ENCODE measurements around the gene DDAH1. TPM values are rescaled to one million over a fixed set of nuclear protein-coding genes. Genes with fewer than 3 reads are reported as not detected.

Gene DDAH1
- total and polyA plus RNA-seq, 2 of the 8 experiments (the other 6 are each of a cell fraction or from before 2014, with no cell fraction given) = 22.8 to 54.5 TPM

DNA sequence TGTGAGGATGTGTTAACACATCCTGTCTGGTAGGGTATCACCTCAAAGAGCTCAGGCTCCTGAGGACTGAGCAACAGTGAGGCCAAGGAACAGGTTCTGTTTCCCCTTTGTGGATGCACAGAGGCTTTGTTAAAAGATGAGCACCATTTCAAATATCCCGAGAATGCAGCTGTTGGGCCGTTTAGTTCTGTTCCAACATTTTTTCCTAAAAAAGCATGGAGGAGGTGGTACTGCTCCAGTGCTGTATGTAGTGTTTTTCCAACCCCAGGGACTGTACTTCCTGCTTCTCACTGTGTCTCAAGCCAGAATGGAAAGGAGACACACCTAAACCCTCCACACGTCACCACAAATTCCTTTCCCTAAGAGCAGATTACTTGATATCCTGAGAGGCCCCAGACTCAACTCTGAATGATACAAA, 134.7 kb downstream of the DDAH1 start:
- no peak overlapping the region for H3K9ac ChIP-seq (replicated peaks in 1 of 4; ENCODE audit: extremely low read depth in 1 of 4, low read depth in 3 of 4, low read length in 3 of 4)
- no peak overlapping the region for H3K23ac ChIP-seq (ENCODE audit: insufficient read length)
- no peak overlapping the region for H2AFZ ChIP-seq (ENCODE audit: low read length)
- H2BK120ac ChIP-seq (replicated peaks; ENCODE audit: low read depth, low read length) = no peak overlapping the region
- WGBS, 2 experiments (ENCODE audit: extremely low coverage in 1 of 2, insufficient coverage in 1 of 2, insufficient read length in 1 of 2, insufficient replicate concordance in 2 of 2, low coverage in 1 of 2, low lambda C conversion rate in 2 of 2, missing lambda C conversion rate in 1 of 2) = 91% methylated on average over 3 of the region's 3 CpGs; no CpG with 5 or more reads in 1 of the 2 experiments
- no peaks in the 10 kb centered on the region for H3K36me3 ChIP-seq (ENCODE audit: control insufficient read depth in 2 of 4, insufficient read depth in 4 of 4, low read length in 3 of 4)
- H4K8ac ChIP-seq (ENCODE audit: extremely low read depth, insufficient read depth, low read length) = no peak overlapping the region
- no peak overlapping the region; a peak in 1 of 4 replicates for H3K4me2 ChIP-seq (ENCODE audit: insufficient read depth in 1 of 2, low read depth in 2 of 2, low read length in 2 of 2)
- no peaks in the 10 kb centered on the region for H3K79me1 ChIP-seq (ENCODE audit: low read depth, low read length)
- no peak overlapping the region for H3K4me3 ChIP-seq (ENCODE audit: extremely low read depth in 1 of 4, insufficient read depth in 2 of 4, low read depth in 3 of 4, low read length in 4 of 4)
- 0 out of 2 replicates have a peak overlapping the region, but pooled peaks have one; percentile 28 for H2BK5ac ChIP-seq (ENCODE audit: low read depth, low read length)
- H3K14ac ChIP-seq (ENCODE audit: insufficient read length) = no peak overlapping the region
- peak overlapping the region; percentile 27 for H3K4ac ChIP-seq (replicated peaks; ENCODE audit: insufficient read length, low read depth, low read length)
- H3K27ac ChIP-seq (ENCODE audit: low read depth, low read length) = no peak overlapping the region
- no peaks in the 10 kb centered on the region for H4K20me1 ChIP-seq (replicated peaks in 1 of 2; ENCODE audit: control insufficient read depth in 1 of 2, insufficient read depth in 2 of 2, low read length in 2 of 2)
- POLR2A ChIA-PET (ENCODE audit: partially characterized antibody) = no interaction called here
- no peak overlapping the region; the same call in 1 of the 2 replicates for H2AK5ac ChIP-seq (ENCODE audit: low read depth, low read length)
- H4K5ac ChIP-seq (ENCODE audit: insufficient read length, low read depth, low read length) = no peak overlapping the region
- CTCF ChIA-PET (ENCODE audit: partially characterized antibody) = interaction anchor here (1.1 to 2.5 kb wide), 6 partner anchors 8 to 22 kb away, joined by 3 to 11 read pairs (median 4); no protein-coding TSS in a partner anchor
- TF ChIP-seq NRF1 (IDR thresholded peaks at IDR 0.05; ENCODE audit: low read depth, low read length) = no peak
- TF ChIP-seq, protein P1, sequence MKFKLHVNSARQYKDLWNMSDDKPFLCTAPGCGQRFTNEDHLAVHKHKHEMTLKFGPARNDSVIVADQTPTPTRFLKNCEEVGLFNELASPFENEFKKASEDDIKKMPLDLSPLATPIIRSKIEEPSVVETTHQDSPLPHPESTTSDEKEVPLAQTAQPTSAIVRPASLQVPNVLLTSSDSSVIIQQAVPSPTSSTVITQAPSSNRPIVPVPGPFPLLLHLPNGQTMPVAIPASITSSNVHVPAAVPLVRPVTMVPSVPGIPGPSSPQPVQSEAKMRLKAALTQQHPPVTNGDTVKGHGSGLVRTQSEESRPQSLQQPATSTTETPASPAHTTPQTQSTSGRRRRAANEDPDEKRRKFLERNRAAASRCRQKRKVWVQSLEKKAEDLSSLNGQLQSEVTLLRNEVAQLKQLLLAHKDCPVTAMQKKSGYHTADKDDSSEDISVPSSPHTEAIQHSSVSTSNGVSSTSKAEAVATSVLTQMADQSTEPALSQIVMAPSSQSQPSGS (IDR thresholded peaks at IDR 0.05; ENCODE audit: low read length) = no peak
- peak overlapping the region; percentile 84 for H2BK12ac ChIP-seq (ENCODE audit: low read depth, low read length)
- H3K18ac ChIP-seq (ENCODE audit: extremely low read depth, low read length) = no peak overlapping the region; the same call in 1 of the 2 replicates
- DNase-seq (ENCODE audit: low read depth in 1 of 2, low spot score in 2 of 2) = no peak
- H3K79me2 ChIP-seq (ENCODE audit: control insufficient read depth in 1 of 2, insufficient read depth in 2 of 2, low read length in 2 of 2) = no peaks in the 10 kb centered on the region
- peak overlapping the region; percentile 72; the same call in 1 of the 2 replicates for H2BK20ac ChIP-seq (ENCODE audit: low read length)
- no peaks in the 10 kb centered on the region for H3K27me3 ChIP-seq (replicated peaks in 1 of 4; ENCODE audit: control insufficient read depth in 3 of 4, extremely low read depth in 1 of 4, insufficient read depth in 3 of 4, low read length in 3 of 4)
- 0 out of 2 replicates have a peak overlapping the region, but pooled peaks have one; percentile 67 for H2BK15ac ChIP-seq (ENCODE audit: low read length)
- FAIRE-seq = no peak
- H3K23me2 ChIP-seq (ENCODE audit: low read depth, low read length) = no peaks in the 10 kb centered on the region
- H3K56ac ChIP-seq (replicated peaks; ENCODE audit: insufficient read length, low read depth, low read length) = no peak overlapping the region
- H3K4me1 ChIP-seq (replicated peaks in 1 of 4; ENCODE audit: control insufficient read depth in 3 of 4, insufficient read depth in 4 of 4, low read length in 3 of 4) = peaks cover 0 to 16% (median 1%) of the 10 kb centered on the region in 4 experiments; a peak in 5 of 7 replicates
- H4K91ac ChIP-seq (replicated peaks; ENCODE audit: insufficient read length, low read length) = peak overlapping the region; percentile 39
- H3K9me3 ChIP-seq (ENCODE audit: insufficient read depth in 2 of 2, low read depth in 1 of 2, low read length in 1 of 2) = no peaks in the 10 kb centered on the region
